ENCODE data around the gene S1PR1.
"Not testable (repeated sequence)": the region's sequence is repeated elsewhere in the genome, so short reads cannot be mapped to it uniquely, and the experiment has no call there.

S1PR1 gene

DNA sequence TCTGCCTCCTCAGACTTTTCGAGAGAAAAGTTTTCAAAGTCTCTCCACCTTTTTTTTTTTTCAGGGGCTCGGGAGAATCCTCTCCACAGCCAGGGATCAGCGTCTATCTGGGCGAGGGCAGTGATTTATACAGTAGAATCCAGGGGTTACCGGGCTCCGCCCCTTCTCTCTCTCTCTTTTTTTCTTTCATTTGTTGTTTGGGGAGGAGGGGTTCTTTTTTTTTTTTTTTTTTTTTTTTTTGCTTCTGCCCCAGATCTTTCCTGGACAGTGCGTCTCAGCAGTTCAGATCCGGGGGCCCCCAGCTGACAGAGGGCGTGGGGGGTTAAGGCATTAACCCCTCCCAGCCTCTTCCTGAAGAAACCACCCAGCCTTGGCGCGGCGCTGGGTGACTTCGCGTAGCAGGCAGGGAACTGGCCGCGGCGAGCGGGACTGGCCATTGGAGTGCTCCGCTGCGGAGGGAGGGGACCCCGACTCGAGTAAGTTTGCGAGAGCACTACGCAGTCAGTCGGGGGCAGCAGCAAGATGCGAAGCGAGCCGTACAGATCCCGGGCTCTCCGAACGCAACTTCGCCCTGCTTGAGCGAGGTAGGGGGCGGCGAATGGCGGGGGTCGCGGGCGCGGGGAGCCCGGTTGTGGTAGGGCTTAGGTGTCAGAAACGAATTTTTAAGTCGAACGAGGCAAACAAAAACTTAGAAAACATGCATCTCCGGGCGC, at the start of gene S1PR1:
Gene S1PR1 (plus strand): TSS at position 504 of the 713 bp plus-strand sequence. CDS start 1,966 bp downstream, outside the sequence.
- Histone ChIP-seq H3K9me3 (ENCODE audit: low read depth, low read length) (no peaks in the 10 kb centered on the region), H3K4me3 (peak within 1 kb of the TSS; percentile 89), H3K9ac (ENCODE audit: insufficient read length) (peak within 1 kb of the TSS; percentile 61), H3K36me3 (ENCODE audit: insufficient read depth, low read length) (no peaks in the 10 kb centered on the region), H3K27ac (no peak within 1 kb of the TSS)
- TF ChIP-seq POLR2AphosphoS5 (IDR thresholded peaks at IDR 0.05; ENCODE audit: borderline replicate concordance, low read depth, low read length): no peak
- no peak for TF ChIP-seq FOXP2 (optimal IDR thresholded peaks at IDR 0.05; ENCODE audit: control extremely low read depth, extremely low read length, insufficient read depth)
- no peak for TF ChIP-seq EZH2 (IDR thresholded peaks at IDR 0.05)
- no peak for DNase-seq (ENCODE audit: low read depth, low spot score)

DNA sequence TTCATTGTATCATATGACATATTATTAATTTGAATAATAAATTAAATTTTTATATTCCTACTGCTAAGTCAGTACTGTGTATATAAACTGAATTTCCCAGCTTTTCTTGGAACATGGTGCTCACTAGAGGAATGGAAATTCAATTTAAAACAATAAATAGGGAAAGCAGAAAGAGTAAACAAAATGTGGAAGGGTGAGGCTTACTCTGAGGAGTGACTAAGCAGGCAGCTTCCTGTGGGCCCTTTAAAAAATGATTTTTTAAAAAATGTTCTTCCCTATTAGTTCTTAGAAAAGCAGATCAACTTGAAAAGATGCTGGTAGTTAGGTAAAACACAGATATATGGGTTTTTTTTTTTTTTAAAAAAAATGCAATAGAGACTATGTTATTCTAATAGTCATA, 49.5 kb upstream of the S1PR1 start:
- Histone ChIP-seq H3K9ac (ENCODE audit: insufficient read length) (no peak overlapping the region), H3K9me3 (ENCODE audit: low read depth, low read length) (no peaks in the 10 kb centered on the region), H3K27ac (no peak overlapping the region), H3K36me3 (ENCODE audit: insufficient read depth, low read length) (no peaks in the 10 kb centered on the region), H3K4me3 (no peak overlapping the region)
- no peak for TF ChIP-seq FOXP2 (optimal IDR thresholded peaks at IDR 0.05; ENCODE audit: control extremely low read depth, extremely low read length, insufficient read depth)
- TF ChIP-seq POLR2AphosphoS5 (IDR thresholded peaks at IDR 0.05; ENCODE audit: borderline replicate concordance, low read depth, low read length): no peak
- no peak for TF ChIP-seq EZH2 (IDR thresholded peaks at IDR 0.05)
- DNase-seq (ENCODE audit: low read depth, low spot score): no peak

DNA sequence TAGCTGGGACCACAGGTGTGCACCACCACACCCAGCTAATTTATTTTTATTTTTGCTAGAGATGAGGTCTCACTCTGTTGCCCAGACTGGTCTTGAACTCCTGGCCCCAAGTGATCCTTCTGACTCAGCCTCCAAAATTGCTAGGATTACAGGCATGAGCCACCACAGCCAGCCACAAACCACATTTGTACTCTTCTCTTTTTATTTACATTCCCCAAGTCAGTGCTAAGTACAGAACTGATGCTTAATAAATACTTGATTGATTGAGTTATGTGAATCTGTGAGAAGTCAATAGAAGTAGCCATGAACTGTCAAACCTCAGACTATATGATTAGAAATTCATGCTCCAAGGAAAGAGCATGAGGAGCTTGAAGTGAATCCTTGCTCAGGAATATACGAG, 48.5 kb upstream of the S1PR1 start:
- Histone ChIP-seq H3K9me3 (ENCODE audit: low read depth, low read length) (no peaks in the 10 kb centered on the region), H3K9ac (ENCODE audit: insufficient read length) (no peak overlapping the region), H3K4me3 (no peak overlapping the region), H3K36me3 (ENCODE audit: insufficient read depth, low read length) (no peaks in the 10 kb centered on the region), H3K27ac (no peak overlapping the region)
- DNase-seq (ENCODE audit: low read depth, low spot score): no peak
- TF ChIP-seq FOXP2 (optimal IDR thresholded peaks at IDR 0.05; ENCODE audit: control extremely low read depth, extremely low read length, insufficient read depth) (no peak), EZH2 (IDR thresholded peaks at IDR 0.05) (no peak), POLR2AphosphoS5 (IDR thresholded peaks at IDR 0.05; ENCODE audit: borderline replicate concordance, low read depth, low read length) (no peak)

DNA sequence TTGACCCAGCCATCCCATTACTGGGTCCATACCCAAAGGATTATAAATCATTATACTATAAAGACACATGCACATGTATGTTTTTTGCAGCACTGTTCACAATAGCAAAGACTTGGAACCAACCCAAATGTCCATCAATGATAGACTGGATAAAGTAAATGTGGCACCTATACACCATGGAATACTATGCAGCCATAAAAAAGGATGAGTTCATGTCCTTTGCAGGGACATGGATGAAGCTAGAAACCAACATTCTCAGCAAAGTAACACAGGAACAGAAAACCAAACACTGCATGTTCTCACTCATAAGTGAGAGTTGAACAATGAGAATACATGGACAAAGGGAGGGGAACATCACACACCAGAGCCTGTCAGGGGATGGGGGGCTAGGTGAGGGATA, 47.9 kb upstream of the S1PR1 start:
- not testable (repeated sequence) for H3K36me3 ChIP-seq (ENCODE audit: insufficient read depth, low read length); H3K4me3 ChIP-seq; H3K9me3 ChIP-seq (ENCODE audit: low read depth, low read length); DNase-seq (ENCODE audit: low read depth, low spot score); H3K9ac ChIP-seq (ENCODE audit: insufficient read length); H3K27ac ChIP-seq

DNA sequence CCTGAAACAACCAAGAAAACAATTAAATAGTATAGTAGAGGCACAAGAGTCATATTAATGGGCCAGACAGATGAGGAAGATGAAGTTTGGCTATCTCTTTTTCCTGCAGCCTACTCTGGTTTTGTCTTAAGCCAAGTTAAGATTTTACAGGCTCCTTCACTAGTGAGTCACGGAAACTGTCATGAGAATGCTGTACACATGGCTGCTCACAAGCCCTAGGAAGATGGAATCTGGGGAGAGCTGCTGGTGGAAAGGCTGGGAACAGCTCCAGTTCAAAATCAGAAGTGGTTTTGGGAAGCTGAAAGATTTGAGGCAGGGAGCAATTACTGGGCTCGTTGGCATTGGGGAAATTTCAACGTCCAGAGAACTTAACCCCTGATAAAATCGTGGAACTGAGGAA, 46.4 kb upstream of the S1PR1 start:
- no peak for DNase-seq (ENCODE audit: low read depth, low spot score)
- no peaks in the 10 kb centered on the region for H3K9me3 ChIP-seq (ENCODE audit: low read depth, low read length)
- no peaks in the 10 kb centered on the region for H3K36me3 ChIP-seq (ENCODE audit: insufficient read depth, low read length)
- H3K4me3 ChIP-seq: no peak overlapping the region
- H3K9ac ChIP-seq (ENCODE audit: insufficient read length): no peak overlapping the region
- TF ChIP-seq FOXP2 (optimal IDR thresholded peaks at IDR 0.05; ENCODE audit: control extremely low read depth, extremely low read length, insufficient read depth) (no peak), POLR2AphosphoS5 (IDR thresholded peaks at IDR 0.05; ENCODE audit: borderline replicate concordance, low read depth, low read length) (no peak), EZH2 (IDR thresholded peaks at IDR 0.05) (no peak)
- no peak overlapping the region for H3K27ac ChIP-seq

GRCh38 chr1:101191049-101191448, 45.8 kb upstream of the S1PR1 start:
- Histone ChIP-seq H3K9ac (ENCODE audit: insufficient read length) (no peak overlapping the region), H3K4me3 (no peak overlapping the region), H3K36me3 (ENCODE audit: insufficient read depth, low read length) (no peaks in the 10 kb centered on the region), H3K9me3 (ENCODE audit: low read depth, low read length) (no peaks in the 10 kb centered on the region), H3K27ac (no peak overlapping the region)
- TF ChIP-seq POLR2AphosphoS5 (IDR thresholded peaks at IDR 0.05; ENCODE audit: borderline replicate concordance, low read depth, low read length) (no peak), FOXP2 (optimal IDR thresholded peaks at IDR 0.05; ENCODE audit: control extremely low read depth, extremely low read length, insufficient read depth) (no peak), EZH2 (IDR thresholded peaks at IDR 0.05) (no peak)
- DNase-seq (ENCODE audit: low read depth, low spot score): no peak

GRCh38 chr1:101193733-101194169, 43.1 kb upstream of the S1PR1 start:
- Histone ChIP-seq H3K4me3 (no peak overlapping the region), H3K36me3 (ENCODE audit: insufficient read depth, low read length) (no peaks in the 10 kb centered on the region), H3K9me3 (ENCODE audit: low read depth, low read length) (no peaks in the 10 kb centered on the region), H3K27ac (no peak overlapping the region), H3K9ac (ENCODE audit: insufficient read length) (no peak overlapping the region)
- TF ChIP-seq EZH2 (IDR thresholded peaks at IDR 0.05): no peak
- no peak for TF ChIP-seq FOXP2 (optimal IDR thresholded peaks at IDR 0.05; ENCODE audit: control extremely low read depth, extremely low read length, insufficient read depth)
- no peak for TF ChIP-seq POLR2AphosphoS5 (IDR thresholded peaks at IDR 0.05; ENCODE audit: borderline replicate concordance, low read depth, low read length)
- no peak for DNase-seq (ENCODE audit: low read depth, low spot score)

DNA sequence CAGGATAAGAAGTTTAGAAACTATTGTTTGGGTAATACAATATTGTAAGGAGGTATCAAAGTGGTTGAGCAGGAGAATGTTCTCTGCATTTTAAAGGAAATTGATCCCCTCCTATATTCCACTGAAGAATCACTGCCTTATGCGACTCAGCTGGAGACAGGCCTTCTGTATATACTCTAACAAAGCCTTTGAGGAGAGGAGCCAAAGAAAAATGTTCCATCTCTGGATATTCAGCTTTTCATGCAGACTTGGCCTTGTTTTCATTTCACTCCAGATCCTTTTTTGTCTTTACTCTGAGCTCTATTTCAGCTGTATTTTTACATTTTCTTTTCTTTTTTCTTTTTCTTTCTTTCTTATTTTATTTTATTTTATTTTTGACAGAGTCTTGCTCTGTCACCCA, 42.1 kb upstream of the S1PR1 start:
- TF ChIP-seq EZH2 (IDR thresholded peaks at IDR 0.05) (no peak), POLR2AphosphoS5 (IDR thresholded peaks at IDR 0.05; ENCODE audit: borderline replicate concordance, low read depth, low read length) (no peak), FOXP2 (optimal IDR thresholded peaks at IDR 0.05; ENCODE audit: control extremely low read depth, extremely low read length, insufficient read depth) (no peak)
- no peaks in the 10 kb centered on the region for H3K36me3 ChIP-seq (ENCODE audit: insufficient read depth, low read length)
- no peak overlapping the region for H3K9ac ChIP-seq (ENCODE audit: insufficient read length)
- DNase-seq (ENCODE audit: low read depth, low spot score): no peak
- no peaks in the 10 kb centered on the region for H3K9me3 ChIP-seq (ENCODE audit: low read depth, low read length)
- no peak overlapping the region for H3K4me3 ChIP-seq
- H3K27ac ChIP-seq: no peak overlapping the region

DNA sequence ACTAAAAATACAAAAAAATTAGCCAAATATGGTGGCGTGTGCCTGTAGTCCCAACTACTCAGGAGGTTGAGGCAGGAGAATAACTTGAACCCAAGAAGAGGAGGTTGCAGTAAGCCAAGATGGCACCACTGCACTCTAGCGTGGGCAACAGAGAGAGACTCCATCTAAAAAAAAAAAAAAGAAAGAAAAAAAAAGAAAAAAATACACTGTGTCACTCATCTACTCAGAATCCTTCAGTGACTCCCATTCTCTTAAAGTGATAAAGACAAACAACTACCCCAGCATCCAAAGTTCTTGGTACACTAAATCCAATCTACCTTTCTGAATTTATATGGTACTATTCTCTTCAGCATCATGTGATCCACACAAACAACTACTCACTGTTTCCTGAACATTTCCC, 40.2 kb upstream of the S1PR1 start:
- Histone ChIP-seq H3K9me3 (ENCODE audit: low read depth, low read length) (no peaks in the 10 kb centered on the region), H3K27ac (no peak overlapping the region), H3K36me3 (ENCODE audit: insufficient read depth, low read length) (no peaks in the 10 kb centered on the region), H3K9ac (ENCODE audit: insufficient read length) (no peak overlapping the region), H3K4me3 (no peak overlapping the region)
- TF ChIP-seq EZH2 (IDR thresholded peaks at IDR 0.05): no peak
- TF ChIP-seq POLR2AphosphoS5 (IDR thresholded peaks at IDR 0.05; ENCODE audit: borderline replicate concordance, low read depth, low read length): no peak
- DNase-seq (ENCODE audit: low read depth, low spot score): no peak

Measured in SK-N-MC (cell line).